ENCODE results near the gene KRTAP9-3.

DNA sequence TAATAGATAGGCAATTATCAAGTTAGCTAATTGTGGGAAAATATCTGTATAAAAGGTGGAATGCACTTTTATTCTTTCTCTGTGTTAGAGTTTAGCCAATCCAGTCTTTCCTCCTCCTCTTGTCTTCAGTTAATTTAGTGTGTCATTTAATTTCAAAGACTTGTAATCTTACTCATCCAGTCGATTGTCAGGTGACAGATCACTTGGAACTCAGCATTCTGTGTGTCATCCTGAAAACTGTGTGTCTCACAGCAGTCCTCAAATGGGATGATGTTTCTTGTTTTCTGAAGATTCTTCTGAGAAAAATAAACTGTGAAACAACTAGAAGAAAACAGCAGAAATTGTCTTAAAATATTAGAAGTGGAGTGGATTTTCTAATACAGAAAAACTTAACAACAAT lies 47.2 kb upstream of the KRTAP9-3 start:
- TF ChIP-seq SP1 (IDR thresholded peaks at IDR 0.05; ENCODE audit: low read depth) (no peak), EZH2phosphoT487 (IDR thresholded peaks at IDR 0.05; ENCODE audit: borderline replicate concordance) (no peak), ZNF274 (IDR thresholded peaks at IDR 0.05; ENCODE audit: low read depth, low read length) (no peak), POLR2A (IDR thresholded peaks at IDR 0.05; ENCODE audit: borderline replicate concordance, extremely low read depth, insufficient read depth, insufficient read length) (no peak)
- TF ChIP-seq, protein P1, sequence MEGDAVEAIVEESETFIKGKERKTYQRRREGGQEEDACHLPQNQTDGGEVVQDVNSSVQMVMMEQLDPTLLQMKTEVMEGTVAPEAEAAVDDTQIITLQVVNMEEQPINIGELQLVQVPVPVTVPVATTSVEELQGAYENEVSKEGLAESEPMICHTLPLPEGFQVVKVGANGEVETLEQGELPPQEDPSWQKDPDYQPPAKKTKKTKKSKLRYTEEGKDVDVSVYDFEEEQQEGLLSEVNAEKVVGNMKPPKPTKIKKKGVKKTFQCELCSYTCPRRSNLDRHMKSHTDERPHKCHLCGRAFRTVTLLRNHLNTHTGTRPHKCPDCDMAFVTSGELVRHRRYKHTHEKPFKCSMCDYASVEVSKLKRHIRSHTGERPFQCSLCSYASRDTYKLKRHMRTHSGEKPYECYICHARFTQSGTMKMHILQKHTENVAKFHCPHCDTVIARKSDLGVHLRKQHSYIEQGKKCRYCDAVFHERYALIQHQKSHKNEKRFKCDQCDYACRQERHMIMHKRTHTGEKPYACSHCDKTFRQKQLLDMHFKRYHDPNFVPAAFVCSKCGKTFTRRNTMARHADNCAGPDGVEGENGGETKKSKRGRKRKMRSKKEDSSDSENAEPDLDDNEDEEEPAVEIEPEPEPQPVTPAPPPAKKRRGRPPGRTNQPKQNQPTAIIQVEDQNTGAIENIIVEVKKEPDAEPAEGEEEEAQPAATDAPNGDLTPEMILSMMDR (IDR thresholded peaks at IDR 0.05 in 2 of 3, conservative IDR thresholded peaks at IDR 0.05 in 1 of 3; ENCODE audit: borderline replicate concordance in 1 of 3, insufficient read depth in 1 of 3, low read depth in 2 of 3, low read length in 2 of 3) = no peak
